MCF 10A (cell line): Measurements from ENCODE around the gene TMEM179B. TPM values are rescaled to one million over a fixed set of nuclear protein-coding genes. Genes with fewer than 3 reads are reported as not detected.

Experiments
- BruUV-seq: library from RNA; stranded (reverse); fragments of 400-500 nt; replicated peaks from 2 replicates; lab custom pipeline; 2021; lab: Mats Ljungman, UMichigan
- CTCF ChIA-PET: fragments of 300-600 bp; sonication (Branson Sonifier 250); formaldehyde crosslinking; extraction: SDS; loops from one replicate; lab custom pipeline; 2021; ENCODE audit warnings: antibody characterized with exemption, inconsistent platforms; lab: Yijun Ruan, JAX
- POLR2A ChIA-PET: fragments of 300-600, 350-650 bp; sonication (Branson Sonifier 250); formaldehyde crosslinking; extraction: SDS; loops from one replicate; lab custom pipeline; 2020; ENCODE audit warnings: antibody characterized with exemption, inconsistent platforms; lab: Yijun Ruan, JAX
- DNase-seq: peaks from one replicate; pipeline ENCODE4 v3.0.0-alpha.2; 2018; ENCODE audit not compliant: unreplicated experiment
- H3K27ac Mint-ChIP-seq: one replicate; pipeline ENCODE4 v1.8.0; 2022; ENCODE audit warnings: mild to moderate bottlenecking, low read depth, mixed read lengths; ENCODE audit not compliant: unreplicated experiment
- H3K27me3 Mint-ChIP-seq: one replicate; pipeline ENCODE4 v1.8.0; 2022; ENCODE audit warnings: mixed read lengths; ENCODE audit not compliant: insufficient read depth, unreplicated experiment
- H3K36me3 Mint-ChIP-seq: one replicate; pipeline ENCODE4 v1.8.0; 2022; ENCODE audit warnings: mild to moderate bottlenecking, moderate library complexity, mixed read lengths; ENCODE audit not compliant: insufficient read depth, unreplicated experiment
- H3K4me1 Mint-ChIP-seq: one replicate; pipeline ENCODE4 v1.8.0; 2022; ENCODE audit warnings: mixed read lengths; ENCODE audit not compliant: insufficient read depth, unreplicated experiment
- H3K4me3 Mint-ChIP-seq: one replicate; pipeline ENCODE4 v1.8.0; 2022; ENCODE audit warnings: mild to moderate bottlenecking, moderate library complexity, mixed read lengths; ENCODE audit not compliant: unreplicated experiment
- H3K9me3 Mint-ChIP-seq: one replicate; pipeline ENCODE4 v1.8.0; 2022; ENCODE audit warnings: mixed read lengths; ENCODE audit not compliant: unreplicated experiment
- CTCF ChIP-seq: fragments of 200-600 bp; IDR thresholded peaks from one replicate; pipeline ENCODE4 v1.8.0; 2022; ENCODE audit warnings: antibody characterized with exemption, mild to moderate bottlenecking; ENCODE audit not compliant: unreplicated experiment
- intact Hi-C: fragments of 100-400 bp; cut with micrococcal nuclease; formaldehyde crosslinking; loops from 2 replicates; pipeline ENCODE4 v1.14.1; 2022
- total RNA-seq: library from RNA; stranded (reverse); gene quantifications from 2 replicates; pipeline ENCODE4 v1.2.3, GENCODE V29; 2022

The TMEM179B gene
- total RNA-seq, 1 experiment from 2014 or later = 47.8 TPM

DNA sequence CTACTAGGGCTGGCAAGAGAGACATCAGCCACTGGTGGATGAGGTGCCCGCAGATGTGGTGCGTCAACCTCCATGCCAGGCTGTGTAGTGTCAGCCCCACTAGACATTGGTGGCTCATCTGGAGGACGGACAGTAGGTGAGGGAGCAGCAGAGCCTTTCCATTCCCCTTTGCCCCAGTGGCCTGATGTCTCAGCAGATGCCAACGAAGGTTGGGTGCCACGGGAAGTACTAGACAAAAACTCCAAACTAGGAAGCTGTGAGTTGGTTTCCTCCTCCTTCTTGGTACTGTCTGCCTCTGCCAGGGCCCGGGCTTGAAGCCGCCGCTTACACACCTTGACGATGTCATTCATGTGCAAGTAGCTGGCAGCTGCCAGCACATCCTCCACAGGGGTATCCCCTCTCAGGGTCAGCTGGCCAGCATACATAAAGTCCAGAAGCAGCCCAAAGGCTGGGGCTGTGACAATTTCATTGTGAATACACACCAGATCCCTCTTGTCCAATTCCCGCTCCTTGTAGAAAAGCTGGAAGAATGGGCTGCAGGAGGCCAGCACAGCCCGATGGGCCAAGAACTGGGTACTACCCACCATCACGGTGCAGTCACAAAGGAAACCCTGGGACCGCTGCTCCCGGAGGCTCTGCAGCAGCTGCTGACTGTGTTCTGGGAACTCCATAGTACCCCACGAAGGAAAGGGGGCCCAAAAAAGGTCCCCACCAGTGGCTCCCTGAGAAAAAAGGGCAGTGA, 34.0 kb upstream of the TMEM179B start:
- Mint-ChIP-seq H3K4me3 (peak overlapping the region; percentile 98), H3K36me3 (peaks cover 23% of the 10 kb centered on the region), H3K27me3 (no peaks in the 10 kb centered on the region), H3K9me3 (no peaks in the 10 kb centered on the region), H3K27ac (peak overlapping the region; percentile 96), H3K4me1 (peaks cover 6% of the 10 kb centered on the region)
- DNase-seq = no peak
- ChIA-PET CTCF (interaction anchor here (0.6 to 1.8 kb wide), 11 partner anchors 9 to 1336 kb away, joined by 3 to 9 read pairs (median 4); partner anchors contain the start of genes HNRNPUL2, TAF6L and TMEM179B), POLR2A (interaction anchor here (0.6 to 6.7 kb wide), 42 partner anchors 10 to 1552 kb away, joined by 3 to 127 read pairs (median 5); partner anchors contain the start of genes AHNAK, B3GAT3, C11orf98 and CSKMT)
- TSS peak; percentile 79 for BruUV-seq
- TF ChIP-seq CTCF = no peak
- intact Hi-C loops = no loop called here

DNA sequence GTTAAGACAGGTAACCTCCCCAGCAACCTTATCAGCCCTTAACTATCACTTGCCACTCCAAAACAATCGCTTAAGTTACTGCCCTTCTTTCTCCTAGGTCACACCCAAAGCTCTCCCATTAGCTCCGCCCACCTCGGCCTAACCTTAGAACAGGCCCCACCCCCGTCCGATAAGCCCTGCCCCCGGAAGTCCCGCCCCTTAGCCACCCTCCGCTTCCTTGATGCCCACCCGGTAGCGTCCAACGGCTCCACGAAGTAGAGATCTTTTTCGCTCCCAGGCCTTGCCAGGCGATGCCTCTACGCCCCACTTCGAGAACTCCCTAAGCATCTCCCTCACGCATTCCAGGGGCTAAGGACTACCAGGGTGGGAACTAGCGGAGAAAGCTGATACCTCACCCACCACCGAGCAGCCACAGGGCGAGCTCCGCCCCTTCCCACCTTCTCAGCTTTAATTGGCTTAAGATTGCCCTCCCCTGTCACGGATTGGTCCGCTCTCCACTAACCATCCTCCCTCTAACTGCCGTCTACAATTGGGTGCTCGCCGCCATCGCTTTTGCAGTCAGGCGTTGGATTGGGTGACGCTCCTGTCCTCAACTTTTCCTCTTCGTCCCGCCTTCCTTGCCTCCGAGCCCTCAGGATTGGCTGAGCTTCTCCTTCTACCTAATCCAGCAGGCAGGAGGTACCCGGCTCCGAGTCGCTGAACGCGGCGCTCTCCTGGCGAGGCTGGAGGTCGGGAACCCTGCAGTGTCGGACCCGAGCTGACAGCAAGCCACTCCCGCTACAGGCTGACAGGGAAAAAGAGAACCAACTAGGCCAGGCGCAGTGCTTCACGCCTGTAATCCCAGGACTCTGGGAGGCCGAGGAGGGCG, 33.2 kb upstream of the TMEM179B start, which contains the start of gene ZBTB3:
ZBTB3 (minus strand) TSS at position 425 of the 868 bp plus-strand sequence. CDS start 496 bp downstream, outside the sequence.
- H3K4me1 Mint-ChIP-seq = peaks cover 3% of the 10 kb centered on the region

GRCh38 chr11:62755086-62755615, 32.1 kb upstream of the TMEM179B start:
- no TSS peak for BruUV-seq
- H3K9me3 Mint-ChIP-seq = no peaks in the 10 kb centered on the region
- CTCF ChIA-PET = interaction anchor here (0.7 kb wide), 1 partner anchor 31 kb away, joined by 3 read pairs; no protein-coding TSS in a partner anchor
- no peak for TF ChIP-seq CTCF
- no peak overlapping the region for H3K27ac Mint-ChIP-seq
- peaks cover 12% of the 10 kb centered on the region for H3K36me3 Mint-ChIP-seq
- POLR2A ChIA-PET = interaction anchor here (0.6 to 6.7 kb wide), 9 partner anchors 8 to 626 kb away, joined by 3 to 127 read pairs (median 14); partner anchors contain the start of genes HNRNPUL2, NXF1, POLR2G and STX5
- DNase-seq = no peak
- peak overlapping the region; percentile 98 for H3K4me3 Mint-ChIP-seq
- intact Hi-C loops = no loop called here
- H3K27me3 Mint-ChIP-seq = no peaks in the 10 kb centered on the region
- H3K4me1 Mint-ChIP-seq = no peaks in the 10 kb centered on the region

More for the DNA sequence above, 33.2 kb upstream of the TMEM179B start, which contains the start of gene ZBTB3:
- H3K36me3 Mint-ChIP-seq = peaks cover 17% of the 10 kb centered on the region
- H3K9me3 Mint-ChIP-seq = no peaks in the 10 kb centered on the region
- BruUV-seq = no TSS peak
- POLR2A ChIA-PET = interaction anchor here (0.6 to 6.7 kb wide), 46 partner anchors 9 to 1551 kb away, joined by 3 to 127 read pairs (median 5); partner anchors contain the start of genes AHNAK, B3GAT3, C11orf98 and CSKMT
- H3K27ac Mint-ChIP-seq = peak within 1 kb of the TSS; percentile 96
- intact Hi-C loops = loop anchor here (1.0 kb wide), 1 partner anchor 17 kb away; the partner anchor contains the start of gene TAF6L
- no peak for TF ChIP-seq CTCF
- peak within 1 kb of the TSS; percentile 98 for H3K4me3 Mint-ChIP-seq
- DNase-seq = peak; percentile 100
- H3K27me3 Mint-ChIP-seq = no peaks in the 10 kb centered on the region
- CTCF ChIA-PET = interaction anchor here (0.6 to 1.8 kb wide), 9 partner anchors 12 to 1336 kb away, joined by 3 to 9 read pairs (median 4); partner anchors contain the start of genes HNRNPUL2 and TAF6L
